Fibroblast of pulmonary artery (primary cell): ENCODE measurements around the gene PIK3R3.

ENCODE experiments used
- DNase-seq: peaks from one replicate; pipeline ENCODE4 v3.0.0-alpha.2; 2010; ENCODE audit warnings: low read depth
- H3K4me3 ChIP-seq: replicated peaks from 2 replicates; pipeline ENCODE4 v1.5.1; 2011; ENCODE audit warnings: low read depth, mild to moderate bottlenecking, control low read depth, low read length, moderate library complexity
- TF ChIP-seq, protein P1 (sequence below): IDR thresholded peaks from 2 replicates; pipeline ENCODE4 v1.5.1; 2011; ENCODE audit warnings: mild to moderate bottlenecking, control low read depth, low read length, inconsistent platforms; ENCODE audit errors: missing control alignments

Gene PIK3R3

DNA sequence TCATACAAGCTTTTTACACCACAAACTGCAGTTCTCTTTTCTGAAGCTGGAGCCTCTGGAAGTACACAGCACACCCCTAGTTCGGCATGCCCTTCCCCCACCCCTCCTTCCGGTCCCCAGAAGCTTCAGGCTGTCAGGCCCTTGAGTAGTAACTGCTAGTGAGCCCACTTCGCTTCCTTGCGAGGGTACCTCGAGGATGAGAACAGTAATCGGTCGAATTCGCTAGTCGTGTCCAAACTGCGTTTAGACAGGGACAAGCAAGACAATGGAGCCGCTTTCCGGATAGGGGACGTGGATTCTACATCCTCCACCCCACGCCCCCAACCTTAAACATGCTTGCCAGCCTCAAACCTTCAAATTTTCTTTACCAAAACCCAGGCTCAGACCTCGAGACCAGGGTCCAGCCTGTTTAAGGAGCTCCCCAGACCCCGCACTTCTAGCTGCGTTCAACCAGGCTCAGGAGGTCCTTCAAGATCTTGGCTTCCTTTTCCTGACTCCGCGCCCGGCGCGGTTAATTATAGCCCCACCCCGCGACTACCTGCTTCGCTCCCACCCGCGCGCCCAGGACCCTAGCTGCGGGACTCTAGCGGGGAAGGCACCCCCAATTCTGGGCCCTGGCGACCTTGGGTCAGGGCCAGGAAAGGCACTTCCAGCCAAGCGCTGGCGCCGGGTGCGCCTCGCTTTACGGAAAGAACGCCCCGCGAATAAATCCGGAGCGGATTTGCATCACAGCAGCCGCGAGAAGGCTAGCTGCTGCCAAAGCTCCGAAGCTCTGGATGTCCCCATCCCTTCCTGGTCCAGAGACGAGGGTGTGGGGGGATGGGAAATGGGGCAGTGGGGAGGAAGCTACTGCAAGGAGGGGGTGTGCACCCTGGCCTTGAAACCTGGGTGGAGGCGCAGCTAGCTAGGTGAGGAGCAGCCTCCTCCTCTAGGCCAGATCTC is 34.4 kb upstream of the PIK3R3 start:
- TF ChIP-seq, protein P1, sequence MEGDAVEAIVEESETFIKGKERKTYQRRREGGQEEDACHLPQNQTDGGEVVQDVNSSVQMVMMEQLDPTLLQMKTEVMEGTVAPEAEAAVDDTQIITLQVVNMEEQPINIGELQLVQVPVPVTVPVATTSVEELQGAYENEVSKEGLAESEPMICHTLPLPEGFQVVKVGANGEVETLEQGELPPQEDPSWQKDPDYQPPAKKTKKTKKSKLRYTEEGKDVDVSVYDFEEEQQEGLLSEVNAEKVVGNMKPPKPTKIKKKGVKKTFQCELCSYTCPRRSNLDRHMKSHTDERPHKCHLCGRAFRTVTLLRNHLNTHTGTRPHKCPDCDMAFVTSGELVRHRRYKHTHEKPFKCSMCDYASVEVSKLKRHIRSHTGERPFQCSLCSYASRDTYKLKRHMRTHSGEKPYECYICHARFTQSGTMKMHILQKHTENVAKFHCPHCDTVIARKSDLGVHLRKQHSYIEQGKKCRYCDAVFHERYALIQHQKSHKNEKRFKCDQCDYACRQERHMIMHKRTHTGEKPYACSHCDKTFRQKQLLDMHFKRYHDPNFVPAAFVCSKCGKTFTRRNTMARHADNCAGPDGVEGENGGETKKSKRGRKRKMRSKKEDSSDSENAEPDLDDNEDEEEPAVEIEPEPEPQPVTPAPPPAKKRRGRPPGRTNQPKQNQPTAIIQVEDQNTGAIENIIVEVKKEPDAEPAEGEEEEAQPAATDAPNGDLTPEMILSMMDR: no peak
- peak; percentile 32 for DNase-seq

DNA sequence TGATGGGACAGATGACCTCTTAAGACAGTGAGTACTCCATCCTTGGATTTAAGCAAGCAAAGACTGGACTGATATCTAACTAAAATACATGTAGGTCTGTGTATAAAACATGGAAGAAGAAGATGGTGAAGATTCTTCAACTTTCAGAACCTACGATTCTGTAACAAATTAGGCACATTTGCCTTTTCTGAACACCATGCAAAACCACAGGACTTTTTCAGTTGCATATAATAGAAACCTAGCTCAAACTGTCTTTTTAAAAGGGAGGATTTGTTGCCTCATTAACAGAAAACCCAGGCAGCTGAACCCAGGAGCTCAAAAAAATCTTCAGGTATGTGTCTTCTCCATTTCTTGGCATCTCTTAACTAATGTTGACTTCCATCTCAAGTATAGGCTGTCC is 27.8 kb upstream of the PIK3R3 start:
- TF ChIP-seq, protein P1: no peak
- no peak overlapping the region for H3K4me3 ChIP-seq
- no peak for DNase-seq

More for the DNA sequence above, 34.4 kb upstream of the PIK3R3 start:
- H3K4me3 ChIP-seq: peak overlapping the region; percentile 49

DNA sequence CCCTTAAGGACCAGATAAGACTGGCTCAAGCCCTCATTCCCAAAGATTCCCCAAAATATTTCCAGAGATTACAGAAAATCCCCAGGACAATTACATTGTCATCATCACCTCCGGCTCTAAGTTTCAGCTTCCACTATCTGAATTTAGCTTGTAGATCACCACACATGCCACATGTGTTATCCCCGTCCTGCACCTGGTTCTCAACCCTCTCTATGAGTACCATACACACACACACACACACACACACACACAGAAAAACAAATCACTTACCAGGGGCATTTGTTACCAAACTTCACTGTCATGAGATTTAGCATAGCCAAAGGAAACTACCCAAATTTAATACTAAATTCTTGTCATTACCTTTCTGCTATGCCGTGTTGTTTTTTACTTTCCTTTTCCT is 27.1 kb upstream of the PIK3R3 start:
- H3K4me3 ChIP-seq: no peak overlapping the region
- TF ChIP-seq, protein P1: no peak
- DNase-seq: no peak

DNA sequence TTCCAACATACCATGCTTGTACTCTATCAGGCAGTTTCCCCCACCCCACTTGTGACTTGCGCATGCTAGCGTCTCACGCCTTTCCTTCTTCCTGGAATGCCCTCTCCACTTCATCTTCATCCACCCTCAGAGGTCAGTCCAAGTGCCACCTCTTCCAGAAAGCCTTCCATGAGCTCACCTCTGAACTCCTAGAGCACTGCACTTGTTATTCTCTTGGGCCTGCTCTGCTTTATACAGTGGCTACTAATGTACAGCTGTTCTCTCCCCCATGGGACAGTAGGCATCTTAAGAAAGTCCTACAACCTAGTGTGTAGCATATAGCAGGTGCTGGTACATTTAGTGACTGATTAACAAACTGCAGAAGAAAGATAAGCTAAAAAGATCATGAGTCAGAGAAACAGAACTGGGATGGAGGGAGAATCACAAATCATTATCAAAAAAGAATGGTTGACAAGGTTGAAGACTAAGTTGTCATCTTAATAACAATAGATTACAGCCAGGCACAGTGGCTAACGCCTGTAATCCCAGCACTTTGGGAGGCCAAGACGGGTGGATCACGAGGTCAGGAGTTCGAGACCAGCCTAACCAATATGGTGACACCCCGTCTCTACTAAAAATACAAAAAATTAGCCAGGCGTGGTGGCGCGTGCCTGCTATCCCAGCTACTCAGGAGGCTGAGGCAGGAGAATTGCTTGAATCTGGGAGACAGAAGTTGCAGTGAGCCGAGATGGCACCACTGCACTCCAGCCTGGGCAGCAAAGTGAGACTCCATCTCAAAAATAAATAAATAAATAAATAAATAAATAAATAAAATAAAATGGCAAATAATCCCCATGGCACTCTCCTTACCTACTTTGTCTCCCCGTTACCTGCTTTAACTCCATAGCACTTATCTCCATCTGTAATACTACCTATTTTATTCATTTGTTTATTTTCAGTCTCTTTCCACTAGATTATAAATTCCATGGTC is 26.2 kb upstream of the PIK3R3 start:
- H3K4me3 ChIP-seq: no peak overlapping the region
- DNase-seq: no peak

DNA sequence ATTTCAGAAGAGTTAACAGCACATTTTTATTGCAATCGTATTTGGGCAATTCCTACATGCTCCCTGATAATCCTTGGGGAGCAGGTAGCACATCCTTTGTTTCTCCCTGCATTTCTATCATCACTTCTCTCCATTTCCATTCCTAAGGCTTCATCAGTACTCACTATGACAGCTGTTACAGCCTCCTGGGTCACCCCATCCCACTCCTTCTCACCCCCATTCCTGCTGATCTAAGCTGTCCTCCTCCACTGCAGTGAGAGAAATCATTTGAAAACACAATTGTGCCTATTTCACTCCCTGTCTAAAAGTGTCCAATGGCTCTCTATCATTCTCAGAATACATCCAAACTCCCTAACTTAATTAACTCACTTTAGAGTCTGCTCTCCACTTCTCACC is 25.5 kb upstream of the PIK3R3 start:
- TF ChIP-seq, protein P1: no peak
- no peak for DNase-seq
- no peak overlapping the region for H3K4me3 ChIP-seq

More for the DNA sequence above, 26.2 kb upstream of the PIK3R3 start:
- TF ChIP-seq, protein P1: no peak

DNA sequence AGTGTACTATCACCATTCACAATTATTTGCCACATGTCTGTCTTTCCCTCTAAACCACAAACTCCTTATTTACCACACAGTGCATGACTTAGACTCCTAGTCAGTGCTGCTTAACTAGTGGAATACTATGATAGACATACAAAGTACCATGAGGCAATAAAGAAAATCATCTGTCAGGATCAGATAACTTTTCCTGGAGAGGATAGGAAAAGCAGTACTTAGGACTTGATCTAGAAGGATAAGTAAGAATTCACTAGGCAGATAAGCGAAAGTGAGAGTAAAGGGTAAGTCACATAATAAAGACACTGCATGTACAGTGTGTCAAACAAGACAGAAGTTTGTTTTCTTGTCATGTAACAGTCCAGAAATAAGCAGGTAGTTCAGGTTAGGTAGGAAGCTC is 21.3 kb upstream of the PIK3R3 start:
- no peak overlapping the region for H3K4me3 ChIP-seq
- DNase-seq: no peak
- TF ChIP-seq, protein P1: no peak
